ENCODE data around the gene MKRN3.

- no peak for TF ChIP-seq CTCF (IDR thresholded peaks at IDR 0.05)
- TF ChIP-seq EP300 (IDR thresholded peaks at IDR 0.05), result no peak
- TF ChIP-seq POLR2AphosphoS5 (IDR thresholded peaks at IDR 0.05), result no peak
- no peak for TF ChIP-seq POLR2A (IDR thresholded peaks at IDR 0.05)
Measured at GRCh38 chr15:23570486-23570885, 5.0 kb downstream of the MKRN3 start.
